ENCODE results near the gene MAGIX.
"Not testable (repeated sequence)": the region's sequence is repeated elsewhere in the genome, so short reads cannot be mapped to it uniquely, and the experiment has no call there.

MAGIX gene

GRCh38 chrX:49148390-49149100 is 14.0 kb upstream of the MAGIX start:
- not testable (repeated sequence) for H3K4me3 Mint-ChIP-seq; DNase-seq; H3K36me3 Mint-ChIP-seq (ENCODE audit: low read depth); H3K9me3 Mint-ChIP-seq; H3K4me1 Mint-ChIP-seq (ENCODE audit: low read depth); H3K27ac Mint-ChIP-seq
- H3K27me3 Mint-ChIP-seq: peaks cover 11% of the 10 kb centered on the region

DNA sequence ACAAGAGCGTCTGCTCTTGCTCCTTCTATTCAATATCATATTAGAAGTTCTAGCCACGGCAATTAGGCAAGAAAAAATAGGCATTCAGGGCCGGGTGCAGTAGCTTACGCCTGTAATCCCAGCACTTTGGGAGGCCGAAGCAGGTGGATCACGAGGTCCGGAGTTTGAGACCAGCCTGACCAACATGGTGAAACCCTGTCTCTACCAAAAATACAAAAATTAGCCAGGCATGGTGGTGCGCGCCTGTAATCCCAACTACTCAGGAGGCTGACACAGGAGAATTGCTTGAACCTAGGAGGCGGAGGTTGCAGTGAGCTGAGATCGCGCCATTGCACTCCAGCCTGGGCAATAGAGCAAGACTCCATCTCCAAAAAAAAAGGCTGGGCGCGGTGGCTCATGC is 13.3 kb upstream of the MAGIX start:
- H3K4me3 Mint-ChIP-seq; H3K9me3 Mint-ChIP-seq; H3K36me3 Mint-ChIP-seq (ENCODE audit: low read depth); H3K27ac Mint-ChIP-seq; H3K4me1 Mint-ChIP-seq (ENCODE audit: low read depth); DNase-seq: not testable (repeated sequence)
- H3K27me3 Mint-ChIP-seq: peaks cover 11% of the 10 kb centered on the region

GRCh38 chrX:49153467-49153866 is 9.1 kb upstream of the MAGIX start:
- H3K4me1 Mint-ChIP-seq (ENCODE audit: low read depth): peaks cover 19% of the 10 kb centered on the region
- no peak overlapping the region for H3K27ac Mint-ChIP-seq
- no peaks in the 10 kb centered on the region for H3K36me3 Mint-ChIP-seq (ENCODE audit: low read depth)
- no peaks in the 10 kb centered on the region for H3K9me3 Mint-ChIP-seq
- no peak for DNase-seq
- no peaks in the 10 kb centered on the region for H3K27me3 Mint-ChIP-seq
- H3K4me3 Mint-ChIP-seq: no peak overlapping the region

DNA sequence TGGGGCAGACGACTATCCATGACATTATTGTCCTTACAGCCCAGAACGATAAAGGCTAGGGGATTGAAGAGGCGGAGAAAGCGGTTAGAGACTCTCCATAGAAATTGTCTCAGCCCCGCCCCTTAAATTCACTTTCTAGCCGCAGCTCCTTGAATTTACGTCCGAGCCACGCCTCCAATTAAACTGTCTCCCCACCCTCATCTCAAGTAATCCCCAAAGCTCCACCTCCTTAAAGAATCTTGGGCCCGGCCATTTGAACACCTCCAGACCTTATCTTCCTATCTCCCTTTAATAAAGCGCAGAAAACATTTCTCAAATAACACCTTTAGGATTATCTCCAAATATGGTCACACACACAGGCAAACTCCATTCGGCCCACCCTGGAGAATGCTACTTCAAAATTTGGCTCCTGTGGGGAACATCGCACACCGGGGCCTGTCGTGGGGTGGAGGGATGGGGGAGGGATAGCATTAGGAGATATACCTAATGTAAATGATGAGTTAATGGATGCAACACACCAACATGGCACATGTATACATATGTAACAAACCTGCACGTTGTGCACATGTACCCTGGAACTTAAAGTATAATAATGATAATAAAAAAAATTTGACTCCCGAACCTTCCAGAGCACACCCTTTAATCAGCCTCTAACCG is 7.2 kb upstream of the MAGIX start:
- Mint-ChIP-seq H3K27me3 (peaks cover 5% of the 10 kb centered on the region), H3K9me3 (no peaks in the 10 kb centered on the region), H3K36me3 (ENCODE audit: low read depth) (no peaks in the 10 kb centered on the region), H3K4me1 (ENCODE audit: low read depth) (peaks cover 19% of the 10 kb centered on the region), H3K27ac (peak overlapping the region; percentile 95), H3K4me3 (peak overlapping the region; percentile 82)
- DNase-seq: no peak

- Mint-ChIP-seq H3K4me1 (ENCODE audit: low read depth) (peaks cover 19% of the 10 kb centered on the region), H3K4me3 (peak overlapping the region; percentile 82), H3K27me3 (peaks cover 5% of the 10 kb centered on the region), H3K27ac (peak overlapping the region; percentile 95), H3K36me3 (ENCODE audit: low read depth) (no peaks in the 10 kb centered on the region), H3K9me3 (no peaks in the 10 kb centered on the region)
- peak; percentile 88 for DNase-seq
Measured at GRCh38 chrX:49155900-49156837, 6.4 kb upstream of the MAGIX start.

DNA sequence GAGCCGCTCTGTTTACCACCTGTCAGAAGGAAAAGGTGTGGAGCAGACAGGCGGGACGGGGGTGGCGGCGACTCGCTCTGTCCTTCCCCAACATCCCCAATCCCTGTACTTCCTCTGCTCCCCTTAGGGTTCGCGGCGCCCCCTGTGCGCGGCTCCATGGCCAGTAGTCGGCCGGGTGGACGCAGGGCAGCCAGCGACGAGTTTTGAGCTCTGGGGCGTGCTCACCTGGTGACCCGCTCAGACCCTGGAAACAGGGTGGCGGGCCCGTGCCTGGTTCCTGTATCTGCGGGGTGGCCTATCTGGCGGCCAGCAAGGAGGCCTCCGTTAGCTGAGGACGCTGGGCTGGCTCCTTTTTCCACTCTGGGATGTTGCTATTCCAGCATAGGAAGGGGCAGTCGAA is 5.4 kb upstream of the MAGIX start:
- no peak for DNase-seq
- Mint-ChIP-seq H3K9me3 (no peaks in the 10 kb centered on the region), H3K27ac (no peak overlapping the region), H3K27me3 (peaks cover 5% of the 10 kb centered on the region), H3K4me1 (ENCODE audit: low read depth) (peaks cover 19% of the 10 kb centered on the region), H3K36me3 (ENCODE audit: low read depth) (no peaks in the 10 kb centered on the region), H3K4me3 (no peak overlapping the region)

GRCh38 chrX:49160908-49161307 is 1.6 kb upstream of the MAGIX start:
- no peaks in the 10 kb centered on the region for H3K36me3 Mint-ChIP-seq (ENCODE audit: low read depth)
- H3K4me1 Mint-ChIP-seq (ENCODE audit: low read depth): peaks cover 20% of the 10 kb centered on the region
- no peaks in the 10 kb centered on the region for H3K9me3 Mint-ChIP-seq
- peaks cover 5% of the 10 kb centered on the region for H3K27me3 Mint-ChIP-seq
- H3K27ac Mint-ChIP-seq: no peak overlapping the region
- H3K4me3 Mint-ChIP-seq: no peak overlapping the region
- no peak for DNase-seq

- DNase-seq: no peak
- no peak overlapping the region for H3K27ac Mint-ChIP-seq
- H3K36me3 Mint-ChIP-seq (ENCODE audit: low read depth): no peaks in the 10 kb centered on the region
Measured at GRCh38 chrX:49161632-49162031, 926 bp upstream of the MAGIX start.

GRCh38 chrX:49163555-49164419 is 1.2 kb downstream of the MAGIX start:
- H3K36me3 Mint-ChIP-seq (ENCODE audit: low read depth): no peaks in the 10 kb centered on the region
- H3K4me1 Mint-ChIP-seq (ENCODE audit: low read depth): peaks cover 33% of the 10 kb centered on the region
- H3K9me3 Mint-ChIP-seq: no peaks in the 10 kb centered on the region
- peak overlapping the region; percentile 90 for H3K27ac Mint-ChIP-seq
- H3K27me3 Mint-ChIP-seq: peaks cover 3% of the 10 kb centered on the region
- DNase-seq: peak; percentile 84
- peak overlapping the region; percentile 67 for H3K4me3 Mint-ChIP-seq

More at GRCh38 chrX:49161632-49162031, 926 bp upstream of the MAGIX start:
- Mint-ChIP-seq H3K4me3 (no peak overlapping the region), H3K9me3 (no peaks in the 10 kb centered on the region), H3K4me1 (ENCODE audit: low read depth) (peaks cover 18% of the 10 kb centered on the region), H3K27me3 (peaks cover 5% of the 10 kb centered on the region)

GRCh38 chrX:49164589-49165360 is 2.2 kb downstream of the MAGIX start:
- Mint-ChIP-seq H3K36me3 (ENCODE audit: low read depth) (no peaks in the 10 kb centered on the region), H3K27ac (no peak overlapping the region), H3K9me3 (no peaks in the 10 kb centered on the region), H3K4me3 (peak overlapping the region; percentile 67), H3K27me3 (no peaks in the 10 kb centered on the region), H3K4me1 (ENCODE audit: low read depth) (peaks cover 37% of the 10 kb centered on the region)
- no peak for DNase-seq

DNA sequence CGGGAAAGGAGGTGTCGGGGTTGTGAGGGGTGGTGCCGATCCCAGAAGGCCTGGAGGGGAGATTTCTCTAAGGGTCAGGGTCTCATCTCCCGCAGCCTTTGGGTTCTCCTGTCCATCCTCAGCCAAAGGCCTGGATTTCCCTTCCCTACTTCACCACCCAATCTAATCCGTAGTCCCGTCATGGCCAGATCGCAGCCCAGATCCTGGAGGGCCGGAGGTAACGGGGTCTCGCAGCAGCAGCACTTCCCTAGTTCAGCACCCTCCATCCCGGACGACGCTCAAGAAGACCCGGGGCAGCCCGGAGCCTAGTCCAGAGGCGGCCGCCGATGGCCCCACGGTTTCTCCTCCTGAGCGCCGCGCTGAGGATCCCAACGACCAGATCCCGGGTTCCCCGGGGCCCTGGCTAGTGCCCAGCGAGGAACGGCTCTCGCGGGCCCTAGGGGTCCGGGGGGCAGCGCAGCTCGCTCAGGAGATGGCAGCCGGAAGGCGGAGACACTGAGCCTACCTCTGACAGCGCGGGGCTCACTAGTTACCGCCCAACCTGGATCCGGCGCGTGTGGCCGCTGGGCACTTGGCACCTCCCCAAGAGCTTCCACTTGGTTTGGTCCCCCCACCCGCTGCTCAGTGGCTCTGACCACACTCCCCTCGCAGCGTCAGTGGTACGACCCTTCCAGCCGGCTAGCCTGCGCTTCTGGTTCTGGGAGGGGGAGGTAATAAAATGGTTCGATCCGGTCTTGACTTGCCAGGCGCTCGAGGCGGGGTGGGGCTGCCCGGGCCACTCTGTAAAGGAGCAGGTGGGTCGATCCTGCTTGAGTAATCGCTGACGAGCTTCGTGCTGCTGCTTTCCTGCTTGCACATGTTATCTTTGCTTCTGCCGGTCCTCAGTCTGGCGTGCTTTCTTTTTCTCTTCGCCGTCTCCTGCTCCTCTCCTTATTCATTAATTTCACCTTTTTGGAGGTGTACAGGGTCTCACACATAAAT is 3.6 kb downstream of the MAGIX start:
- H3K9me3 Mint-ChIP-seq: no peaks in the 10 kb centered on the region
- no peaks in the 10 kb centered on the region for H3K27me3 Mint-ChIP-seq
- H3K27ac Mint-ChIP-seq: peak overlapping the region; percentile 89
- DNase-seq: peak; percentile 77
- H3K4me1 Mint-ChIP-seq (ENCODE audit: low read depth): peaks cover 37% of the 10 kb centered on the region
- no peaks in the 10 kb centered on the region for H3K36me3 Mint-ChIP-seq (ENCODE audit: low read depth)
- peak overlapping the region; percentile 77 for H3K4me3 Mint-ChIP-seq

DNA sequence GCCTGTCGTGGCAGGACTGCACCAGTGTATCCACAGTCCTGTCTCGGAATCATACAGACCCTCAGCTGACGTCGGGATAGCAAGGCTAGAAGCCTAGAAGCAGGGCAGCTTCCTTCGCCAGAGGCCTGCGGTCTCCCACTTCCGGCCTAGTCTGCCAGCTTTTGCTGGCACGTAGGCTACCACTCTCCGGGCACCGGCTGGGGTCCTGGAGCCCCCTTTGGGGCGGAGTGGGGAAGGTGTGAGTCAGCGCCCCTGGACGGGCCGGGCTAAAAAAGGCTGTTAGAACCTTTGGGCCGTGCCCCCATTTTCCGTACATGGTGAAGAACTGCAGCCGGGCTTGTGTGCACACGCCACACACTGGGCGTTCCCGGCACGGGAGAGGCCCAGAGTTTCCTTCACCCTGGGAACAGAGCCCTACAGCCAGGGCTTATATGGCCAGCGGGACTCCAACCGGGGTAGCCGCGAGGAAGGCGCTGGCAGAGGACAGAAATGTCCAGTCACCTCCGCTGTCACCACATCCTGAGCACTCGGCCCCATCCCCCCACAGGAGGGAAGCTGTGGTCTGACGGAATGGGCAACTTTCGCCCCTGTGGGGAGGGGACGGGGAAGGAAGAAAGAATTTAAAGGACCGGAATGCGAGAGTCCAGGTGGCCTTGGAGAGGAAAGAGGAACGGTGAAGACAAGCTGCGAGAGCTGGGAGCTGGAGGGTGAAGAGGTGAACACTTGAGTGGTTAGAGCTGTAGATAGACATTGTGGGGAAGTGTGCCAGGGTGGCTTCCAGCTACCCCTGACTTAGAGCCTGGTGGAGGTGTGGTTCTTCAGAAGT is 4.6 kb downstream of the MAGIX start:
- Mint-ChIP-seq H3K27ac (peak overlapping the region; percentile 89), H3K27me3 (no peaks in the 10 kb centered on the region), H3K4me3 (peak overlapping the region; percentile 77), H3K9me3 (no peaks in the 10 kb centered on the region), H3K36me3 (ENCODE audit: low read depth) (peaks cover 3% of the 10 kb centered on the region), H3K4me1 (ENCODE audit: low read depth) (peaks cover 41% of the 10 kb centered on the region)
- DNase-seq: peak; percentile 76

Data from activated T-cell treated with anti-CD3 and anti-CD28 coated beads, Interleukin-2, amount 50 U/mL, for 24 hours (primary cell).